Heart left ventricle (tissue), 13 donors: Measurements from ENCODE around the gene EHD4.

Experiments
- CTCF ChIP-seq, 12 donors: fragments of 200-600 bp; sonication (generic) in 4 of 12; IDR thresholded peaks; one replicate each; pipeline versions ENCODE4 v1.5.0 to v1.8.0; 2018 to 2022; ENCODE audit warnings: antibody characterized with exemption in 12 of 12, mild to moderate bottlenecking in 5 of 12
- POLR2A ChIP-seq, 2 donors: fragments of 450-650 bp; IDR thresholded peaks; one replicate each; pipeline ENCODE4 v1.6.1; 2017; ENCODE audit warnings: antibody characterized with exemption in 2 of 2, mild to moderate bottlenecking in 2 of 2, moderate library complexity in 2 of 2
- donor health status: ischemic (EF 13 %, LVEDD 7.1; RV severe dilation, severe dysfunction).
- donor health status: DM: no; HTN: yes; CAD: no.
- donor health status: DM: no; HTN: no; CAD: no.
- donor health status: ischemic (EF 25% LVEDD 6.9; RV normal size, moderate dysfunction).
- donor health status: ischemic (EF 25% LVEDD 5.7; RV mildly dilated, moderate dysfunction).
- donor health status: ischemic (EF 35%, LVEDD 5.7; RV mildly dilated, moderate dysfunction).
- donor health status: nonischemic (EF 11% LVEDD 7.7; RV severe dilation, severe dysfunction).
- donor health status: DM: yes; HTN: yes; CAD: no.
- donor health status: PGD.
- donor health status: ischemic (EF 29% LVEDD 5.4; RV normal size, mild dysfunction).
- donor health status: nonischemic (EF 23%, LVEDD 6.1; RV moderate dilation, normal function).

- TF ChIP-seq CTCF (IDR thresholded peaks at IDR 0.05): no peak
- no peak for TF ChIP-seq POLR2A (IDR thresholded peaks at IDR 0.05)
Observed at GRCh38 chr15:41944313-41944940, 27.9 kb downstream of the EHD4 start.
